Measurements from ENCODE around the gene IGFBP7.

Gene IGFBP7

GRCh38 chr4:57020467-57021101 lies 89.6 kb downstream of the IGFBP7 start:
- Histone ChIP-seq H3K79me1 (ENCODE audit: low read length) (no peaks in the 10 kb centered on the region), H3K27me3 (ENCODE audit: insufficient read depth, low read length) (no peaks in the 10 kb centered on the region), H3K4me1 (ENCODE audit: control insufficient read depth in 1 of 2, insufficient read depth in 2 of 2, low read length in 2 of 2) (no peaks in the 10 kb centered on the region), H3K4me2 (ENCODE audit: low read length) (no peak overlapping the region), H3K23ac (ENCODE audit: low read length) (no peak overlapping the region), H2BK5ac (ENCODE audit: low read depth, low read length, poor library complexity) (no peak overlapping the region), H3K9ac (ENCODE audit: low read length) (no peak overlapping the region), H4K12ac (ENCODE audit: low read depth, low read length) (no peak overlapping the region), H3K9me3 (ENCODE audit: insufficient read depth, low read depth, low read length) (no peaks in the 10 kb centered on the region), H4K91ac (ENCODE audit: low read depth, low read length) (no peak overlapping the region), H3K14ac (ENCODE audit: low read length) (no peak overlapping the region), H2BK120ac (ENCODE audit: insufficient read depth, low read length, poor library complexity) (no peak overlapping the region), H2AK5ac (ENCODE audit: low read length) (no peak overlapping the region), H3K18ac (ENCODE audit: low read length) (no peak overlapping the region), H3K36me3 (ENCODE audit: control insufficient read depth in 1 of 2, insufficient read depth in 2 of 2, low read length in 2 of 2) (peaks cover 14 to 30% of the 10 kb centered on the region in 2 experiments), H2AFZ (ENCODE audit: insufficient read depth, low read length, poor library complexity) (no peak overlapping the region), H3K27ac (ENCODE audit: low read depth, low read length) (no peak overlapping the region), H3K4me3 (ENCODE audit: low read depth, low read length) (no peak overlapping the region), H3K79me2 (ENCODE audit: control insufficient read depth, insufficient read depth, low read length, poor library complexity) (no peaks in the 10 kb centered on the region), H3K4ac (ENCODE audit: low read depth, low read length) (no peak overlapping the region), H4K8ac (ENCODE audit: low read depth, low read length) (no peak overlapping the region), H2BK12ac (ENCODE audit: low read length) (no peak overlapping the region)
- peak in 1 of 2 donors; percentile 7 for DNase-seq
- WGBS (ENCODE audit: extremely low coverage, insufficient coverage, insufficient read length) = no CpG with 5 or more reads among the region's 5 CpGs

DNA sequence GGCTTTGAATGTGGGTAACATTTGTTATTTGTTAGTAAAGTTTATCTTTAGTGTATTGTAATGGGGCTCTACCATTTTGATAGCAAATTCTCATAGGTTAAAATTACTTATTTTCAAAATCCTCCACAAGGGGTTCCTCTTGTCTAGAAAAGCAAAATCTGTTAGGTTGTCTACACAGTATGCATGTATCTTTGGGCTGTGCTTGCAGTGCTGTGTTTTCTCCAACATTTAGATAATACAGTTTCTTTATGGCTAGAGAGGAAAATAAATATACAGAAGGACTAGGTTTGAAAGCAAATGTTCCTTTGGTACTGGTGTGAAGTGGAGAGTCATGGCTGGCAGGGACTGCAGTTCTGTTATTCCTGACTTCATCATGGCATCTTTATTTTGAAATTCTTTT lies 91.2 kb downstream of the IGFBP7 start:
- H4K12ac ChIP-seq (ENCODE audit: low read depth, low read length) = no peak overlapping the region
- no peaks in the 10 kb centered on the region for H3K9me3 ChIP-seq (ENCODE audit: insufficient read depth, low read depth, low read length)
- H3K9ac ChIP-seq (ENCODE audit: low read length) = no peak overlapping the region
- no peak overlapping the region for H4K91ac ChIP-seq (ENCODE audit: low read depth, low read length)
- no peaks in the 10 kb centered on the region for H3K4me1 ChIP-seq (ENCODE audit: control insufficient read depth in 1 of 2, insufficient read depth in 2 of 2, low read length in 2 of 2)
- H3K27me3 ChIP-seq (ENCODE audit: insufficient read depth, low read length) = no peaks in the 10 kb centered on the region
- H2BK5ac ChIP-seq (ENCODE audit: low read depth, low read length, poor library complexity) = no peak overlapping the region
- H3K4me2 ChIP-seq (ENCODE audit: low read length) = no peak overlapping the region
- H4K8ac ChIP-seq (ENCODE audit: low read depth, low read length) = no peak overlapping the region
- no peak overlapping the region for H3K23ac ChIP-seq (ENCODE audit: low read length)
- no peak overlapping the region for H3K4me3 ChIP-seq (ENCODE audit: low read depth, low read length)
- no peaks in the 10 kb centered on the region for H3K79me1 ChIP-seq (ENCODE audit: low read length)
- no peak overlapping the region for H3K4ac ChIP-seq (ENCODE audit: low read depth, low read length)
- no peak overlapping the region for H3K27ac ChIP-seq (ENCODE audit: low read depth, low read length)
- H3K36me3 ChIP-seq (ENCODE audit: control insufficient read depth in 1 of 2, insufficient read depth in 2 of 2, low read length in 2 of 2) = peaks cover 17 to 31% of the 10 kb centered on the region in 2 experiments
- no peak overlapping the region for H2AFZ ChIP-seq (ENCODE audit: insufficient read depth, low read length, poor library complexity)
- H3K14ac ChIP-seq (ENCODE audit: low read length) = no peak overlapping the region
- no peak overlapping the region for H2BK12ac ChIP-seq (ENCODE audit: low read length)
- no peak overlapping the region for H2AK5ac ChIP-seq (ENCODE audit: low read length)
- H3K79me2 ChIP-seq (ENCODE audit: control insufficient read depth, insufficient read depth, low read length, poor library complexity) = no peaks in the 10 kb centered on the region
- H2BK120ac ChIP-seq (ENCODE audit: insufficient read depth, low read length, poor library complexity) = no peak overlapping the region
- H3K18ac ChIP-seq (ENCODE audit: low read length) = no peak overlapping the region
- no peak for DNase-seq

DNA sequence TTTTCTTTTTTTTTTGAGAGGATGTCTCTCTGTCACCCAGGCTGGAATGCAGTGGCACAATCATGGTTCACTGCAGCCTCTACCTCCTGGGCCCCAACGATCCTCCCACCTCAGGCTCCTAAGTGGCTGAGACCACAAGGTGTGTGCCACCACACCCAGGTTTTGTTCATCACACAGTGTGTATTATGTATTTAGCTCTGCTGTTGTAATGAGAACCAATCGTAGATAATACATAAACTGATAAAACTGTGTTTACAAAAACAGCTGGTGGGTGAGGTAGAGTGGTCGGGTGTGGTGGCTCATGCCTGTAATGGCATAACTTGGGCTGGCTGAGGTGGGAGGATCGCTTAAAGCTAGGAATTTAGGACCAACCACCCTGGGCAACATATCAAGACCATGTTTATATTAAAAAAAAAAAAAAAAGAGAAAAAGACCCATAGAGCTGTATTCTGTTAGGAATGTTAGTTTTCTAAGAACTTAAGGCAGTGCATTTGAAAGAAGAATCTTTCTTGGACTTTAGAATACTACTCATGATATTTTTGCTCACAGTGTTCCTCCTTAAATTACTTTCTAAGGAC lies 96.6 kb downstream of the IGFBP7 start:
- H3K27ac ChIP-seq (ENCODE audit: low read depth, low read length) = no peak overlapping the region
- H4K12ac ChIP-seq (ENCODE audit: low read depth, low read length) = no peak overlapping the region
- no peak overlapping the region for H2BK5ac ChIP-seq (ENCODE audit: low read depth, low read length, poor library complexity)
- no peaks in the 10 kb centered on the region for H3K79me1 ChIP-seq (ENCODE audit: low read length)
- H3K23ac ChIP-seq (ENCODE audit: low read length) = no peak overlapping the region
- H3K4ac ChIP-seq (ENCODE audit: low read depth, low read length) = no peak overlapping the region
- no peaks in the 10 kb centered on the region for H3K79me2 ChIP-seq (ENCODE audit: control insufficient read depth, insufficient read depth, low read length, poor library complexity)
- no peak overlapping the region for H4K91ac ChIP-seq (ENCODE audit: low read depth, low read length)
- no peak for DNase-seq
- no peak overlapping the region for H3K18ac ChIP-seq (ENCODE audit: low read length)
- H2BK120ac ChIP-seq (ENCODE audit: insufficient read depth, low read length, poor library complexity) = no peak overlapping the region
- H2AFZ ChIP-seq (ENCODE audit: insufficient read depth, low read length, poor library complexity) = no peak overlapping the region
- H3K4me3 ChIP-seq (ENCODE audit: low read depth, low read length) = no peak overlapping the region
- H2BK12ac ChIP-seq (ENCODE audit: low read length) = no peak overlapping the region
- no peak overlapping the region for H3K9ac ChIP-seq (ENCODE audit: low read length)
- no peak overlapping the region for H3K14ac ChIP-seq (ENCODE audit: low read length)
- no peaks in the 10 kb centered on the region for H3K27me3 ChIP-seq (ENCODE audit: insufficient read depth, low read length)
- H3K4me1 ChIP-seq (ENCODE audit: control insufficient read depth in 1 of 2, insufficient read depth in 2 of 2, low read length in 2 of 2) = no peaks in the 10 kb centered on the region
- H3K36me3 ChIP-seq (ENCODE audit: control insufficient read depth in 1 of 2, insufficient read depth in 2 of 2, low read length in 2 of 2) = peaks cover 29 to 43% of the 10 kb centered on the region in 2 experiments
- no peak overlapping the region for H3K4me2 ChIP-seq (ENCODE audit: low read length)
- H3K9me3 ChIP-seq (ENCODE audit: insufficient read depth, low read depth, low read length) = no peaks in the 10 kb centered on the region
- WGBS (ENCODE audit: extremely low coverage, insufficient coverage, insufficient read length) = no CpG with 5 or more reads among the region's 4 CpGs
- H2AK5ac ChIP-seq (ENCODE audit: low read length) = no peak overlapping the region
- no peak overlapping the region for H4K8ac ChIP-seq (ENCODE audit: low read depth, low read length)

DNA sequence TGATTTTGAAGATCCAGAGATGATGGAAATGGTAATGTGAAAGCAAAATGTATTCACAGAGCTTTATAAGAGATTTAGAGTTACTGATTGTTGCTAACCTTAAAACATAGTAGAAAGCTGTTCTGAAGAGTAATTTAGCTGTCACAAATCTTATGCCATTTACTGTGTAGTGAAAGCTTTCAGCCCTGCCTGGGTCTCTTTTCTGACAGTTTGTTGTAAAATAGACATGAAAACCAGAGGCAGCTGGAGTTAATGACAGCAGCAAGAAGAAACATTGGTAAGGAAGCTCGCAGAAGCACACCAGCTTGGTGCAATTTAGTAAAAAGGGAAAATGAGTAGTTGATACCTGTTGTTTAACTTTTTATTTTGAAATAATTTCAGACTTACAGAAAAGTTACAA lies 110.4 kb downstream of the IGFBP7 start:
- Histone ChIP-seq H2BK12ac (ENCODE audit: low read length) (no peak overlapping the region), H3K9me3 (ENCODE audit: insufficient read depth, low read depth, low read length) (no peaks in the 10 kb centered on the region), H3K9ac (ENCODE audit: low read length) (no peak overlapping the region), H2BK120ac (ENCODE audit: insufficient read depth, low read length, poor library complexity) (no peak overlapping the region), H3K27me3 (ENCODE audit: insufficient read depth, low read length) (no peaks in the 10 kb centered on the region), H3K36me3 (ENCODE audit: control insufficient read depth in 1 of 2, insufficient read depth in 2 of 2, low read length in 2 of 2) (peaks cover 41 to 44% of the 10 kb centered on the region in 2 experiments), H3K79me1 (ENCODE audit: low read length) (no peaks in the 10 kb centered on the region), H2AFZ (ENCODE audit: insufficient read depth, low read length, poor library complexity) (no peak overlapping the region), H3K79me2 (ENCODE audit: control insufficient read depth, insufficient read depth, low read length, poor library complexity) (no peaks in the 10 kb centered on the region), H3K23ac (ENCODE audit: low read length) (no peak overlapping the region), H3K18ac (ENCODE audit: low read length) (no peak overlapping the region), H3K4me2 (ENCODE audit: low read length) (no peak overlapping the region), H3K4me1 (ENCODE audit: control insufficient read depth in 1 of 2, insufficient read depth in 2 of 2, low read length in 2 of 2) (no peaks in the 10 kb centered on the region), H2AK5ac (ENCODE audit: low read length) (no peak overlapping the region), H2BK5ac (ENCODE audit: low read depth, low read length, poor library complexity) (no peak overlapping the region), H3K27ac (ENCODE audit: low read depth, low read length) (no peak overlapping the region), H3K14ac (ENCODE audit: low read length) (no peak overlapping the region), H3K4ac (ENCODE audit: low read depth, low read length) (no peak overlapping the region), H4K8ac (ENCODE audit: low read depth, low read length) (no peak overlapping the region), H3K4me3 (ENCODE audit: low read depth, low read length) (no peak overlapping the region), H4K91ac (ENCODE audit: low read depth, low read length) (no peak overlapping the region), H4K12ac (ENCODE audit: low read depth, low read length) (no peak overlapping the region)
- no CpG with 5 or more reads among the region's 1 CpG for WGBS (ENCODE audit: extremely low coverage, insufficient coverage, insufficient read length)
- DNase-seq = no peak

Data from trophoblast cell (in vitro differentiated cells and primary cell).